ENCODE data around the gene NELL2. TPM values are rescaled to one million over a fixed set of nuclear protein-coding genes. Genes with fewer than 3 reads are reported as not detected.

NELL2 gene
- total RNA-seq, 1 experiment from 2014 or later, result 32.7 TPM

- Histone ChIP-seq H3K14ac (ENCODE audit: insufficient read depth, low read length) (no peak overlapping the region), H4K20me1 (ENCODE audit: control insufficient read depth, insufficient read depth, insufficient read length) (no peaks in the 10 kb centered on the region), H3K27ac (ENCODE audit: insufficient read length, low read depth, low read length) (no peak overlapping the region), H3K27me3 (ENCODE audit: insufficient read depth, low read length) (no peaks in the 10 kb centered on the region), H4K8ac (replicated peaks; ENCODE audit: insufficient read length, low read depth, low read length) (no peak overlapping the region), H3K23me2 (ENCODE audit: insufficient read length, low read depth, low read length, poor library complexity, severe bottlenecking) (no peaks in the 10 kb centered on the region), H3K23ac (ENCODE audit: insufficient read length, low read depth, low read length) (no peak overlapping the region), H3K56ac (ENCODE audit: insufficient read length, low read depth, low read length) (no peak overlapping the region), H3K79me1 (ENCODE audit: insufficient read depth, low read depth, low read length, poor library complexity, severe bottlenecking) (no peaks in the 10 kb centered on the region), H3K9ac (ENCODE audit: extremely low read depth, insufficient read length, low read length) (no peak overlapping the region), H2AFZ (ENCODE audit: low read length) (no peak overlapping the region), H3T11ph (ENCODE audit: low read length) (no peak overlapping the region), H2BK5ac (ENCODE audit: insufficient read length, low read length) (no peak overlapping the region), H2BK12ac (ENCODE audit: insufficient read length, low read depth, low read length) (no peak overlapping the region), H3K9me3 (ENCODE audit: control insufficient read depth, low read depth, low read length) (peaks cover 4% of the 10 kb centered on the region), H3K18ac (ENCODE audit: insufficient read length, low read depth, low read length) (no peak overlapping the region), H3K4ac (ENCODE audit: low read depth, low read length) (no peak overlapping the region), H2BK120ac (ENCODE audit: low read depth, low read length, poor library complexity, severe bottlenecking) (no peak overlapping the region), H3K4me1 (ENCODE audit: insufficient read depth, low read length) (no peaks in the 10 kb centered on the region), H3K79me2 (ENCODE audit: insufficient read depth, low read length) (no peaks in the 10 kb centered on the region), H2AK5ac (ENCODE audit: insufficient read length, low read length) (no peak overlapping the region), H2BK15ac (ENCODE audit: low read depth, low read length) (no peak overlapping the region), H4K5ac (ENCODE audit: insufficient read length, low read depth, low read length) (no peak overlapping the region), H3K4me2 (ENCODE audit: insufficient read depth, insufficient read length, low read length) (no peak overlapping the region), H2BK20ac (ENCODE audit: low read depth, low read length, poor library complexity, severe bottlenecking) (no peak overlapping the region), H4K91ac (ENCODE audit: insufficient read length, low read depth, low read length) (no peak overlapping the region)
- TF ChIP-seq, protein P1, sequence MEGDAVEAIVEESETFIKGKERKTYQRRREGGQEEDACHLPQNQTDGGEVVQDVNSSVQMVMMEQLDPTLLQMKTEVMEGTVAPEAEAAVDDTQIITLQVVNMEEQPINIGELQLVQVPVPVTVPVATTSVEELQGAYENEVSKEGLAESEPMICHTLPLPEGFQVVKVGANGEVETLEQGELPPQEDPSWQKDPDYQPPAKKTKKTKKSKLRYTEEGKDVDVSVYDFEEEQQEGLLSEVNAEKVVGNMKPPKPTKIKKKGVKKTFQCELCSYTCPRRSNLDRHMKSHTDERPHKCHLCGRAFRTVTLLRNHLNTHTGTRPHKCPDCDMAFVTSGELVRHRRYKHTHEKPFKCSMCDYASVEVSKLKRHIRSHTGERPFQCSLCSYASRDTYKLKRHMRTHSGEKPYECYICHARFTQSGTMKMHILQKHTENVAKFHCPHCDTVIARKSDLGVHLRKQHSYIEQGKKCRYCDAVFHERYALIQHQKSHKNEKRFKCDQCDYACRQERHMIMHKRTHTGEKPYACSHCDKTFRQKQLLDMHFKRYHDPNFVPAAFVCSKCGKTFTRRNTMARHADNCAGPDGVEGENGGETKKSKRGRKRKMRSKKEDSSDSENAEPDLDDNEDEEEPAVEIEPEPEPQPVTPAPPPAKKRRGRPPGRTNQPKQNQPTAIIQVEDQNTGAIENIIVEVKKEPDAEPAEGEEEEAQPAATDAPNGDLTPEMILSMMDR (conservative IDR thresholded peaks at IDR 0.05), result no peak
- Mint-ChIP-seq H3K27ac (no peak overlapping the region), H3K27me3 (ENCODE audit: low read depth) (no peaks in the 10 kb centered on the region), H3K4me3 (no peak overlapping the region), H3K36me3 (ENCODE audit: insufficient read depth in 1 of 3, low read depth in 3 of 3) (peaks cover 7 to 29% (median 13%) of the 10 kb centered on the region in 3 experiments), H3K4me1 (no peaks in the 10 kb centered on the region), H3K9me3 (peaks cover 15 to 26% of the 10 kb centered on the region in 2 experiments)
- WGBS (ENCODE audit: extremely low coverage, insufficient read length, low lambda C conversion rate), result no CpG with 5 or more reads among the region's 3 CpGs
- DNase-seq, result no peak
Observed at GRCh38 chr12:44488180-44488579, 387.9 kb downstream of the NELL2 start.

Data from H9 (cell line).